ENCODE data around the gene RIPOR3. TPM values are rescaled to one million over a fixed set of nuclear protein-coding genes. Genes with fewer than 3 reads are reported as not detected.

The RIPOR3 gene
- total and polyA plus RNA-seq, 9 of the 15 experiments (the other 6 are each of a cell fraction or from before 2014, with no cell fraction given): 3.3 to 62.7 (median 21.4) TPM

- no peak for TF ChIP-seq FOXP4 (CRISPR knock-in tag; IDR thresholded peaks at IDR 0.05; ENCODE audit: borderline replicate concordance)
- TF ChIP-seq TOE1 (IDR thresholded peaks at IDR 0.05; ENCODE audit: borderline replicate concordance): no peak
- TF ChIP-seq TOE1 (CRISPR knock-in tag; IDR thresholded peaks at IDR 0.05; ENCODE audit: borderline replicate concordance, low read depth): no peak
- no peak for TF ChIP-seq SMARCE1 (IDR thresholded peaks at IDR 0.05)
- TF ChIP-seq ZBTB9 (CRISPR knock-in tag; IDR thresholded peaks at IDR 0.05): no peak
- TF ChIP-seq JUND (IDR thresholded peaks at IDR 0.05; ENCODE audit: borderline replicate concordance, low read depth, low read length): peak; percentile 54
- TF ChIP-seq JUND (tag; IDR thresholded peaks at IDR 0.05; ENCODE audit: borderline replicate concordance, low read depth, low read length): no peak; the same call in 2 of the 3 replicates
- no peak for TF ChIP-seq SREBF1 (IDR thresholded peaks at IDR 0.05; ENCODE audit: borderline replicate concordance, low read depth, low read length)
- no peak for TF ChIP-seq RBM25 (IDR thresholded peaks at IDR 0.05; ENCODE audit: low read depth, low read length, severe bottlenecking)
- TF ChIP-seq HLTF (IDR thresholded peaks at IDR 0.05): no peak
- TF ChIP-seq, protein P1, sequence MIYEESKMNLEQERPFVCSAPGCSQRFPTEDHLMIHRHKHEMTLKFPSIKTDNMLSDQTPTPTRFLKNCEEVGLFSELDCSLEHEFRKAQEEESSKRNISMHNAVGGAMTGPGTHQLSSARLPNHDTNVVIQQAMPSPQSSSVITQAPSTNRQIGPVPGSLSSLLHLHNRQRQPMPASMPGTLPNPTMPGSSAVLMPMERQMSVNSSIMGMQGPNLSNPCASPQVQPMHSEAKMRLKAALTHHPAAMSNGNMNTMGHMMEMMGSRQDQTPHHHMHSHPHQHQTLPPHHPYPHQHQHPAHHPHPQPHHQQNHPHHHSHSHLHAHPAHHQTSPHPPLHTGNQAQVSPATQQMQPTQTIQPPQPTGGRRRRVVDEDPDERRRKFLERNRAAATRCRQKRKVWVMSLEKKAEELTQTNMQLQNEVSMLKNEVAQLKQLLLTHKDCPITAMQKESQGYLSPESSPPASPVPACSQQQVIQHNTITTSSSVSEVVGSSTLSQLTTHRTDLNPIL (CRISPR knock-in tag; IDR thresholded peaks at IDR 0.05): no peak
- no peak for TF ChIP-seq ZNF41 (CRISPR knock-in tag; conservative IDR thresholded peaks at IDR 0.05)
- no peak for TF ChIP-seq ZBTB1 (CRISPR knock-in tag; IDR thresholded peaks at IDR 0.05; ENCODE audit: borderline replicate concordance, low read depth)
- TF ChIP-seq, protein P2, sequence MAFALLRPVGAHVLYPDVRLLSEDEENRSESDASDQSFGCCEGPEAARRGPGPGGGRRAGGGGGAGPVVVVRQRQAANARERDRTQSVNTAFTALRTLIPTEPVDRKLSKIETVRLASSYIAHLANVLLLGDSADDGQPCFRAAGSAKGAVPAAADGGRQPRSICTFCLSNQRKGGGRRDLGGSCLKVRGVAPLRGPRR (CRISPR knock-in tag; IDR thresholded peaks at IDR 0.05): no peak
- no peak for TF ChIP-seq POU5F1 (IDR thresholded peaks at IDR 0.05; ENCODE audit: borderline replicate concordance, low read depth, low read length, partially characterized antibody)
- TF ChIP-seq, protein P3, sequence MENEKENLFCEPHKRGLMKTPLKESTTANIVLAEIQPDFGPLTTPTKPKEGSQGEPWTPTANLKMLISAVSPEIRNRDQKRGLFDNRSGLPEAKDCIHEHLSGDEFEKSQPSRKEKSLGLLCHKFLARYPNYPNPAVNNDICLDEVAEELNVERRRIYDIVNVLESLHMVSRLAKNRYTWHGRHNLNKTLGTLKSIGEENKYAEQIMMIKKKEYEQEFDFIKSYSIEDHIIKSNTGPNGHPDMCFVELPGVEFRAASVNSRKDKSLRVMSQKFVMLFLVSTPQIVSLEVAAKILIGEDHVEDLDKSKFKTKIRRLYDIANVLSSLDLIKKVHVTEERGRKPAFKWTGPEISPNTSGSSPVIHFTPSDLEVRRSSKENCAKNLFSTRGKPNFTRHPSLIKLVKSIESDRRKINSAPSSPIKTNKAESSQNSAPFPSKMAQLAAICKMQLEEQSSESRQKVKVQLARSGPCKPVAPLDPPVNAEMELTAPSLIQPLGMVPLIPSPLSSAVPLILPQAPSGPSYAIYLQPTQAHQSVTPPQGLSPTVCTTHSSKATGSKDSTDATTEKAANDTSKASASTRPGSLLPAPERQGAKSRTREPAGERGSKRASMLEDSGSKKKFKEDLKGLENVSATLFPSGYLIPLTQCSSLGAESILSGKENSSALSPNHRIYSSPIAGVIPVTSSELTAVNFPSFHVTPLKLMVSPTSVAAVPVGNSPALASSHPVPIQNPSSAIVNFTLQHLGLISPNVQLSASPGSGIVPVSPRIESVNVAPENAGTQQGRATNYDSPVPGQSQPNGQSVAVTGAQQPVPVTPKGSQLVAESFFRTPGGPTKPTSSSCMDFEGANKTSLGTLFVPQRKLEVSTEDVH (IDR thresholded peaks at IDR 0.05; ENCODE audit: low read depth, partially characterized antibody): no peak
- no peak for TF ChIP-seq MBD2 (IDR thresholded peaks at IDR 0.05; ENCODE audit: borderline replicate concordance, low read depth)
- no peak for TF ChIP-seq HMG20A (CRISPR knock-in tag; conservative IDR thresholded peaks at IDR 0.05)
- TF ChIP-seq BHLHE40 (IDR thresholded peaks at IDR 0.05; ENCODE audit: low read length): peak; percentile 44
Observed at GRCh38 chr20:50645253-50646068, 45.9 kb downstream of the RIPOR3 start (continued).

Measured in K562 (cell line).